C1 segment of cervical spinal cord (tissue), 14 donors: ENCODE measurements around the gene CMSS1.

Experiments
- DNase-seq, 14 donors: peaks; one replicate each; lab custom pipeline; 2025; lab: John Stamatoyannopoulos, UW

CMSS1 gene

DNA sequence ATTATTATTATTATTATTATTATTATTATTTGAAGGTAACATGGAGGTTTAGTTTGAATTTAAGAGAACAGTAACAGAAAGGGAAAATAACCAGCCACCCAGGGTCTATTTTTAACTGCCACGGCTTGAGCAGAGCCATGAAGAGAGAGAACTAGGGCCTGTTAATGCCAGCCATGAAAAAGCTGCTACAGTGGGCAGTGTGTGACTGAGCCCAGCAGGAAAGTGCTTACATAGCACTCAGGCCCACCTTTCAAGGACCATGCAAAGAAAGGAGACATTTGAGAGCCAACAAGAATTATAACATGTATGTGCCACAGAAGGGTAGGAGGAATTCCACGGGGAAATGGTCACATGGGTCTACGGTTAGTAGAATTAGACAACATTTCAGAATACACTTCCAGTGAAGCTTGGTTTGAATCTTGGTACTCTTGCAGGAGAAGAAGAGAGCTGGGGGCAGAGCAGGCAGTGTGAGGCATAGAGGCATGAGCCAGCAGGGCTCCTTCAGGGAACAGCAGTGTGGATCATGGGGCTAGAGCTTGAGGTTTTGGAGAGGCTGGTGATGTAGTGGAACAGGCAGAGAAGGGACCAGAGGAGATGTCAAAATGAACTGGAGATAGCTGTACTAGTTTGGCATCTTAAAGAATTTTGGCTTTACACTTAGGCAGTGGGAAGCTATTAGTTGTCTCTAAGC lies 140.7 kb downstream of the CMSS1 start:
- no peak for DNase-seq

DNA sequence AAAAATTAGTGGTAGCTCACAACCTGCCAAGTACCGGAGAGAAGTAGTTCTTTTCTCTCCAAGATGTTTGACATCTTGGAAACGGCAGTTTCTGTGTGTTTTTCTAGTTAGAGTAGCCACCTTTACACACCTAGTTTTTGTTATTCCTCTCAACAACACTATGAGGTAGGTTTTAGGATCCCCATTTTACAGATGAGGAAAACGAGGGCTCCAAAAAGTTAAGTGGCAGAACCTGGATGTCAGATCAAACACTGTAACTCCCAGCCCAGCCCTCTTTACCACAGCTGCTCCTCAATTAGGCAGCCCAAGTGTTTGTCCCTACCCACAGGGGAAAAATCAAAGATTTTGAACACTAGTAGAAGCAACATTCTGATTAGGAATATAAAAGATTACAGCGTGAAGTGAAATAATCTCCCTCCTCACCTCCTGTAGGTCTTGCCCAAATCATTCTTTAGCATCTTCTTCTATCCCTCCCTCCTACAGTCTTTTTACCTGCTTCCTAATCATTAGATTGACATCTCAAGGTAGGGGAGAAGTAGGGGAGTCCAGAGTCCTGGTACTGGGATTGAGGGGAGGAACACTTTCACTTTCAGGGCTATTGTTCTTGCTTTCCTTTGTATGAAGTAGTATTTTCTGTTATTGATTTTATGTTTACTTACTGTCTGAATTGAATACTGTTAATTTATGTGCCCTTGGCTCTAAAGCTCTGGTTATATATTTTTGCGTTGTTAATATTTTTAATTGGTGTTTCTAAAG lies 142.6 kb downstream of the CMSS1 start:
- DNase-seq: no peak

DNA sequence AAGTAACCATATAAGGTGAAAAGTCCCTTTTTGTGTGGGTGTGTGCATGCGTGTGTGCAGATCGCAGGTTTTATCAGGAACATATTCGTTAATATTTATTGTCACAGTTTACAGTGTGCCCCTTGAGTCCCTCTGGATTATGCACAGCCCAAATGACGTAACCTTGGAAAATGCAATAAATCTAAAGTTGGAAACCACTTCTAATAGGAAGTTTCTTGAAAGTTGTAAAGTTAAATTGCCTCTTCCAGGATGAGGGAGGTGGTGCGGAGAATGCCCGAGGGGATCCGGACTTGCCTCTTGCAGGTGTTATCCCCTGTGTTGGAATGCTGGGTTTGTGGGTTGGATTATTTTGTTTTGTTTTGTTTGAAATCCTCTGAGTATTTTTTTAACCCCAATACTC lies 143.3 kb downstream of the CMSS1 start:
- DNase-seq: no peak

DNA sequence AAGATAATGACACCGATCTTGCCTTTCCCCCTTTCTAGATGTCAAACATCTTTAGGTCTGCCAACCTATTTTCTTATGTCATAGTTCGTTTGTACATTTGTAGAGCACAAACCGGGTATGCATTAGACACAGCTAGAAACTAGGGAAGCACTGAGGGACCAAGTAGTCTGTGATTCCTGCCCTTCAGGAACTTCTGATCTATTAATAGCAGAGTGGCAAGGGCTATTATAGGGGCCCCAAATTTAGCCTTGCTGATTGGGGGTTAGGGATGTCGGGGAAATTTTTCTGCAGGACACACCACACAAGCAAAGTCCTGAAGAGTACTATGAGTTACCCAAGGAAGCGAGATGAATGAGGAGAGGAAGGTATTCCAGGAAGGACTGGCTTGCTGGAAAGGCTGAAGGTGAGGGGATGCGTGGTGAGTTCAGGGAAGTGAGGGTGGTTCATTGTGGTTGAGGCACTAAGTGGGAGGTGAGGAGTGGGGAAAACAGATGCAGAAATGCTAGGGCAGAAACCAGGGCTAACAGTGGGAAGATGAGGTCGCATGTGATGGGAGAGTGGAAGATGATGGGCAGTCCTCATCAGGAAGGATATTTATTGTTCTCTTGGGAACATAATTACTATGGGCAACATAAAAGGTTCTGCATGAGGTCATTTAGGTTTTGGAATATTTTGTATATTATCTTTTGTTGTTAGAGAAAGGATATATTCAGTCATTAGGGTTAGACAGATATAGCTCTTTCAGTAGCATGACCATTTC lies 144.3 kb downstream of the CMSS1 start:
- no peak for DNase-seq

DNA sequence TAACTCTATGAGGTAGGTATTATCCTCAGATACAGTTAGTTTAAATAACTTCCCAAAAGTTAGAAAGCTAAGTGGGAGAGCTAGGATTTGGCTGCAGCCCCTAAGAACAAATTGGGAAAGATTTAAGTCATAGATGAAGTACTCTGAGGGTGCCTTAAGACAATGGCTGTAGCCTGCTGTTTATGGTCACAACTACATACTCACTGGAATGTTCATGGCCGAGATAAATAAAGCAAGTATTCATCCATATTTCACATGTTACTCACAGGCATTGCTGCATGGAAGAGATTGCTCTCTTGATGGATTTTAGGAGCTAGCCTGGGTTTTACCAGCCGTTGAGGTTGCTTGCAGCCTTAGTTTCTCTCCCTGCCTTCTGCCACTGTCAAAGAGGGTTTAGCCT lies 145.0 kb downstream of the CMSS1 start:
- DNase-seq: no peak

DNA sequence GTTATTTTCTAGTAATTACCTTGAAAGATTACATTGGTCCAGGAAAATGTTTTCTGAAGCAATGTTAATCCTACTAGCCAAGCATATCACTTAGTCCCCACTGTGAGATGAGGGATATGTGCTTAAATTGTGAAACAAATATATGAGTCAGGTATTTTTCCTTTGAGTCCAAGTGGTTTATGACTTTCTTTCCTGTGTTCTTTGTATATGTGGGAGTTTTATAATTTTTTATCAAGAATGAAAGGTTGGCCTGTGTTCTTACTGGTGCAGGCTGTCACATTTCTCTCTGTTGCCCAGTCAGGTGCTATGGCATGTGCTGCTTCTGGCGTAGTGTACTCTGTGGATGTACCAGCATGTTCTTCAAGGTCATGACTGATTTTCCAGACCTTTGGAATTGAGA lies 147.4 kb downstream of the CMSS1 start:
- DNase-seq: no peak

DNA sequence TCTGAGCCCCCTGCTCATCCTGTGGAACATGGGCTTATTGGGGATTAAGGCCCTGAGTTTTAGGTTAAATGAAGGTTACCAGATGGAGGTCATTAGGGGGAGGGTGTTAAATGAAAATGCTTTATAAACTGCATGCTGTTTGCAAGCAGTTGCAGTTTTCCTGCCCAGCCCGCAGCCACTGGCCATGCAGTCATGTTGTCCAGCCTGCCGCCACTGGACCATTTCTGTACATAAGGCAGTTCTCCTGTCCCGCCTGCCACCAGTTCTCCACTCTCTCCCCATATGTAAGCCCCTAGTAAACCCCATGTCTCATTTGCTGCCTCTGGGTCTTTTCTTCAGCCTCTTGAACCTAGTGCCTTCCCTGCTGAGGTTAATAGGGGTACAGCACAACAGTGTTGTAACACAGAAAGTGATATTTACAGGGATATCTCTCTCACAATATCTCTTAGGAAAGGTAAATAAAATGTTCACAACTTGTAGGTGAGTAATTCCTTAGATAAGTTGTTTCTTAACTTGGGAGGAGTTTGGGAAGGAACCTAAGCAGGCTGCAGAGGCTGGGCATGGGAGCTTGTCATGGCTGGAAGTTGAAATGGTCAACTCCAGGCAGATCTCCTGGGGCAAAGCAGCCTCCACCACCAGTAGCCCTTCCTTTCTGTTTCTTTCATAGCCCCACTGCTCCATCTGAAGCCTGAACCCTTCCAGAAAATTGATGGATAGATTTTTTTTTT lies 148.2 kb downstream of the CMSS1 start:
- DNase-seq: no peak

DNA sequence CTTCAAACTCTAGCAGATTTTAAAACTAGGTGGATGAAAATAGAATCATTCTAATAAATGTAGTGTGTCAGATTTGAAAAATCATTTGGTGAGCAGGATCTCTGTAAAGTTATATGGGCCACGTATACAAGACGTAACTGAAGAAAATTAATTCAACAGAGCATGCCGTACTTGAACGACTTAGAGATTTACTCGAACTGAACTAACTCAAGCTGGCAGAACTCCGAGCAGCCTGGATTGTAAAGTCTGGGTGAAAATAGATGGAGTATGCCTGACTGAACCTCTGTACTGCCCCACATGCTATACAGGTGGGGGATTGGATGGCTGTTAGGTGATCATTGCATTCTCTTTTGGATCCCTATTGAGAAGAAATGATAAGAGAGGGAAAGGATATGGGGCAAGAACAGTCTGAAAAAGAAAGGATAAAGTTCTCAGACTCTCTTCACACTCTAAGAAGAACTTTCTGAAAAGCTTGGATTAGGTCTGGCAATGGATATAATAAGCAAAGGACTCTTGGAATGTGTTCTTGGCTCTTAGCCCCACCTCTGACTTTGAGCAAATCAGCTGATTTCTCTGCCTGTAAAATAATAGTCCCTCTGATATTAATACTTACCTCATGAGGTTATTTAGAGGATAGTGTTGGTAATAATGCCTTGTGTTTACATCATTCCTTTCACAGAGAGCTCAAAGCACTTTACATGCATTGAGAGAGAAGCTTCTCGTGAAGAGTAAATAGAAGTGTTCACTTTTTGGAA lies 149.2 kb downstream of the CMSS1 start:
- no peak for DNase-seq

DNA sequence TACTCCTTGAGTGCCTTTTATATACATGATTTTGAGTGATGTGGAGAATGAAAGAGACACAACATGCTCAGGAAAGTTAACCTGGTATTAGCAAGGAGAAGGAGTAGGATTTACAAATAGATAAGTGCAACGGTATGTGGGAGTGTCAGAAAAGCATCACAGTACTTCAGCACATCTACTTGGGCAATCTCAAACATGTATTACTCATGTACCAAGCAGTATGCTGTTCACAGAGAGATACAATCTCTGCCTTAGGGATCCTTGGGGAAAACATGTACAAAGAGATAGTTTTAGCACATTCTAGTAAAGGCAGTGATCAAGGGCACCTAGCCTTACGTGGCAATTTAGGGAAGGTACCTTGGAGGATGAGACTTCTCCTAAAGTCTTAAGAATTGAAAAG lies 150.1 kb downstream of the CMSS1 start:
- no peak for DNase-seq

DNA sequence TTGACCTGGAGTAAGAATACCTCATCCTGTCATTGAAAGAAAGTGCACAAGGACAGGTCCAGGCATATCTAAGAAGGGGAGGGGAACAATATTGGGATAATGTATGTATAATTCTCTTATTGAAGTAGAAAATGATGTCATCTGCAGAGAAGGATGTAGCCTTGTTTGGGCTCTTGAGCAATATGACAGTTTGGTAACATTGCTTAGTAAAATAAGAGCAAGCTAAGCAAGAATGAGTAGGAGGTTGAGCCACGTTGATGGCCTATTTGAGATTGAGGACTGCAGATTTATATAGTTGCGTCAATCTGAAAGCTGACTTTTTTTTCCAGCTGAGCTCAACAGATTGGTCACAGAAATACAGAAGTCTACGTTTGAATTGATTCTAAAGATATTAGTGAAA lies 151.5 kb downstream of the CMSS1 start:
- DNase-seq: no peak

DNA sequence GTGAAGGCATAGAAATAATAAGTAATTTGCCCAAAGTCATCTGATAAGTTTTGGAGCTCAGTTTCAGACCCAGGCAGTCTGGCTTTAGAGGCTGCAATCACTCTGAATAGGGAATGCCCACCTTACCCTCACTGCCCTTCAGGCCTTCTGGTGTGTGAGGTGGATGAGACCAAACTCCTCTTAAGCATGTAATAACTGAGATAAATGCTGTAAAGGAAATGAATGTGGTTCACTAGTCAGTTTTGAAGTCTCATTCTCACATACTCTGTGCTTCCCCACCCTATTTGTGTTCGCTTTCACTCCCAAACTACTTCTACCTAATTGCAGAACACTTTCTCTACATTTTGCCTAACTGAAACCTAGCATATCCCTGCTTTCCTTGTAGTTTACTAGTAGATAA lies 152.5 kb downstream of the CMSS1 start:
- DNase-seq: no peak

DNA sequence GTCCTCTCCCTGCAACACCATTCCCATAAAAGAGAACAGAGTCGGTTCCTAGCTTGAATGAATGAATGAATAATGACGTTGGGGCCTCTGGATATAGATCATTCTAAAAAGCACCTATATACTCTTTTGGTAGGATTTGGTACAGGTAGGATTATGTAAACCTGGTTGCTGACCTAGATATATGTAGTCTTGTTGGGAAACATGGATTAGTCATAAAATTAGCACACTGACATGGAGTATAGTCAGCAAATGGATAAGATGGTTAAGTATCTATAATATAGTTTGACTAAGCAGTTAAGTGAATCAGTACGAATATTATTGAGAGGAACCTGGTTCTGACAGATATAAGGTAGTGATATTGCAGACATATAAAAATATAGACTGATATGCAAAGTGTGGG lies 154.1 kb downstream of the CMSS1 start:
- no peak for DNase-seq

DNA sequence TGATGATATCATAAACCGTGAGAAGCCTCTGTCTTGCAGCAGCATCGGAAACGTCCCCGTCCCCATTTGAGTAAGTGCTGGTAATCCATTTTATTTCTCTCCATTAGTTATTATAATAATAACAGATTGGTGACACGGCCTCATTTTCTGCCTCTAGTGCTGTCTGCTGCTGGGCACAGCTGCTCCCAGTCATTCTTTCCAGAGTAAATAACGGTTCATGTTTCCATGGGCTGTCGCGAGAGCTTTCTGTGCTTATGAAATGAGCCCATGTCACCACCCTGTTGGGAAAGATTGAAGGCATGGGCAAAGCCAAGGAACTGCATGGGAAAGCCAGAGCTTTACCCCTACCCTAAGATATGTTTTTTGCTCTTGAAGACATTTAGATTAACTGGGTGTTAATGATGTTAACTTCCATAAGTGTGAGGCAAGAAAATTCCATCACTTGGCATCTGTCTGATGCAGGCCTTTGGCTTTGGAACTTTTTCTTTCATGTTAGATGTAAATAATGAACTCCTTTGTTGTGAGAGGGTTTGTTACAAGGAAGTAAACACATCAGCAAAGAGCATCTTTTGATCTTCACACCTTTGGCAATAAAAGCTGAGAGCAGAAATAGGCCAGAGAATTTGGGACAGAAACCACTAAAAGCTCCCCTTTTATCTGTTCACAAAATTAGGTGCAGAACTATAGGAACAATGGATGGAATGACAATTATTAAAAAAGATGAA lies 154.9 kb downstream of the CMSS1 start:
- no peak for DNase-seq

DNA sequence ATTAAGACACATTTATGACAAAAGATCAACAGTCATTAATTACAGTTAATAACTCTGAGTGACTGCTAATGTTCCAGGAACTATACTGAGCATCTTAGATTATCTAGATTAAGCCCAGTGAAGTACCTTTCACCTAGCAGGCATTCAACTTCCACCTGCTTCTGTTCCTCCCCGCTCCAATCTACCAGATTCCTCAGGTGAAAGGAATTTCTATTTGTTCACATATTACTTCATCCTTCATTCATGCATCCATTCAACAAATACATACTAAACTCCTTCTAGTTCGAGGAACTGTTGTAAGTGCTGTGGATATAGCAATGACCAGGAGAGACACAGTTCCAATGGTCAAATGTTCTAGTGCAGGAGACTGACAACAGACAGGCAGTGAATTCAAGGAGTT lies 157.3 kb downstream of the CMSS1 start:
- no peak for DNase-seq

DNA sequence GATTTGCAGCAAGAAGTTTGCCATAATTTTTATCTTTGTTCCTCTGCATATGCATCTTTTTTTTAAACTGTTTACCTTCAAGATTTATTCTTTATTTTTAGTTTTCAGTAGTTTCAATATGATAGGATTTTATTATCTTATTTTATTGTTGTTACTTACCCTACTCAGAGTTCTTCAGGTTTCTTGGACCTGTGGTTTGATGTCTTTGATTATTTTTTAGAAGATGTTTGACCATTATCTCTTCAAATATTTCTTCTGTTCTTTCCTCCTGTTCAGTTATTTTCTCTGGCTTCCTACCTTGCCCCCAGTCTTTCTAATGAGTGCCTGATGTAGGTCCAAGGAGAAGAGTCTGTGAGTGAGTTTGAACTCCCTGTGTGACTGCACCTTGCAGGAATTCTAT lies 158.9 kb downstream of the CMSS1 start:
- no peak for DNase-seq

DNA sequence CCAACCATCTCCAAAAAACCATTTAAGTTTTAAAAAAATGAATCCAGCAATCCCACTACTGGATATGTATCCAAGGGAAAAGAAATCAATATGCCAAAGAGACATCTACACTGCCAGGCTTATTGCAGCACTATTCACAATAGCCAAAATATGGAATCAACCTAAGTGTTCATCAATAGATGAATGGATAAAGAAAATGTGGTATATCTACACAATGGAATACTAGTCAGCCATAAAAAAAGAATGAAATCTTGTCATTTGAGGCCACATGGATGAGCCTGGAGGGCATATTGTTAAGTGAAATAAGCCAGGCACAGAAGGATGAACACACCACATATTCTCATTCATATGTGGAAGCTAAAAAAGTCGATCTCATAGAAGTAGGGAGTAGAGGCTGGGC lies 160.6 kb downstream of the CMSS1 start:
- no peak for DNase-seq

DNA sequence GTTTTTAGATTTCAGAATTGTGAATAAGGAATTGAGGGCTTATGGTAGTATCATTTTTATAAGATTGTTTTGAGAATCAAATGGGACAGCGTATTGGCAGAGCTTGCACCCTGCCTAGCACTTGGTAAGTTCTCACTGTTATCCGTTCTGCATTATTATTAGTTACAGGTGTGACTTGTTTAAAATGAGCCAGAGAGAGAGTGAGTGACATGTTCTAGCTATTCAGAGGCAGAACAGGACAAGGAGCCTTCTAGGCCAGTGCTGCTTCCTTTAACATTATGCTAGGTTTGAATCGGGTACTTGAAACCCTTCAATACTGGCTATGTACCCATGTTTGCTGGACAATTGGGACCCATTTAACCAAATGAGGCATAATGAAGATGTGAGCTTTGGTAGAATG lies 162.9 kb downstream of the CMSS1 start:
- DNase-seq: no peak

DNA sequence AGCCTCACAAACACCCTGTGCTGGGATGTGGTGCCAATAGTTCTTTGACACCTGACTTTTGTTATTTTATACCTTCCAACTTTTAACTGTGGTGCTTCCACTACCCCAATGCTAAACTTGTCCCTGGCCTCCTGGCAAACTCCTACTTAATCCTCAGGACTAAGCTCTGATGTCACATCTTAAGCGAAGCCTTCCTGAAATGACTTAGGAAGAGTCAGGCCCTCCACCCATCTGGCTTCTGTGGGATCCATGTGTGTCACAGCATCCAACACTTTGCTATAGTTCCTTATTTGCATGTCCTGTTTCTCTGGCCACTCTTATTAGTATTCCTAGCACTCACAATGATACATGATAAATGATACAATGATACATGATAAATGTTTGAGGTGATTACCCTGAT lies 163.5 kb downstream of the CMSS1 start:
- DNase-seq: no peak

DNA sequence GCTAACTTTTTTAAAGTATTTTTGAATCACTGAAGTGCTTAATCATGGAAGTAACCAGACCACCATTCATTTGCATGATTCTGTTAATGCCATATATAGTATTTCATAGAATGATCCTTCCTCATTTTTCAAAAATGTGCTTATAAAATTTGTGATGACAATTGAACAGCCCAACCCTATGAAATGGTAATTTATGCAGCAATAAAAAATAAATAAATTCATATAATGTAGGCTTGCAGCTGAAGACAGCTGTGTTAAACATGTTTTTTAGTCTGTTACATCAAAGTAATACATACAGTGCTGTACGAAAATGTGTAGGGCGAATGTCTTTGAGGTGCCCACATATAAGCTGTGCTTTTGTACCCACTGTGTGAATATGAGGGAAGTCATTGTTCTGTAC lies 165.0 kb downstream of the CMSS1 start:
- no peak for DNase-seq

DNA sequence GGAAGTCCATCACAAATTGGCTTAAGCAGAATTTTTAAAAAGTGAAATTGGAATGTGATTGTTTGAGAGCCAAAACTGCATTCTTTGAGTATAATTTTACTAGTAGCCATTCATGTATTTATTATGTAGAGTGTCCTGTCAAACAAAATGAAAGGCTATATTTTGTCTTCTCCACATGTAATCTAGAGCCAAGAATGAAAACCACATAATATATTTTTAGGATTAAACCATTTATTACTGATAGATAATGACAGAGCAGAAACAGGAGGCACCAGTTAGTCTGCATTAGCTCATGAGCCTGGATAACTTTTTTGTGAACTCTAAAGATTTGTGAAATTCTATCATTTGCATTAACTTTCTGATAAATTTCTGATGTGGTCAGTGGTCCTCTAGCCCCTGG lies 166.5 kb downstream of the CMSS1 start:
- DNase-seq: no peak

DNA sequence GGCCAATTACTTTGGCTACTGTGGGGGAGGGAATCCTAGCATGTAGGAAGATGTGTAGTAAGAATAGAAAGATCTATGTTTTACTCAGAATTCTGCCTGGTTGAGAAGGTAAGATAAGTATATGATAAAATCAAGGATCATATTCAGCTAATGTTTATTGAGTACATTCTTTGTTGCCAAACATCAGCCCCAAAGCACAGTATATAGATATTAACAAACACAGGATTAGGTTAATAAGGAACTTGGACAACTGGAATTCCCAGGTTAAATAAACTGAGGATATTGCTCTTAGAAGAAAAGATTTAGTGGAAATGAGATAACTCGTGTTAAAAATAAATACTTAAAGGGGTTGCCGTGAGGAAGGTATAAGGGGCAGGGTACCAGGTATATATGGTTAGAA lies 167.0 kb downstream of the CMSS1 start:
- no peak for DNase-seq
